Tibial artery (tissue), 4 donors: Measurements from ENCODE around the gene MAU2.

ENCODE experiments used
- DNase-seq, 2 donors: peaks; one replicate each; pipeline ENCODE4 v3.0.0-alpha.2; 2019
- H3K27ac ChIP-seq, 2 donors: fragments of 200-600 bp; sonication (generic) in 1 of 2; 1 replicate in 1 of 2; 2 replicates in 1 of 2; pipeline ENCODE4 v1.5.1; 2018 to 2019; ENCODE audit warnings: mild to moderate bottlenecking in 1 of 2
- H3K27me3 ChIP-seq, 2 donors: fragments of 200-600 bp; sonication (generic) in 1 of 2; one replicate each; pipeline versions ENCODE4 v1.5.1 to v1.6.0; 2016 to 2019
- H3K36me3 ChIP-seq, 3 donors: fragments of 200-600 bp; sonication (generic) in 2 of 3; one replicate each; pipeline ENCODE4 v1.5.1; 2016 to 2019; ENCODE audit warnings: mild to moderate bottlenecking in 2 of 3
- H3K4me1 ChIP-seq, 4 donors: fragments of 200-600 bp; sonication (generic) in 2 of 4; 1 replicate in 3 of 4; 2 replicates in 1 of 4; pipeline ENCODE4 v1.5.1; 2016 to 2019
- H3K4me3 ChIP-seq, 2 donors: fragments of 200-600 bp; sonication (generic) in 1 of 2; 1 replicate in 1 of 2; 2 replicates in 1 of 2; pipeline ENCODE4 v1.5.1; 2018 to 2019; ENCODE audit warnings: mild to moderate bottlenecking in 2 of 2
- H3K9me3 ChIP-seq, 3 donors: fragments of 200-600 bp; sonication (generic) in 1 of 3; one replicate each; pipeline ENCODE4 v1.5.1; 2016 to 2019
- CTCF ChIP-seq, 2 experiments: fragments of 200-600 bp in 1 of 2; fragments of 450-650 bp in 1 of 2; IDR thresholded peaks; one replicate each; pipeline ENCODE4 v1.5.1; 2017 to 2019; ENCODE audit warnings: antibody characterized with exemption in 2 of 2, mild to moderate bottlenecking in 1 of 2, moderate library complexity in 1 of 2
- intact Hi-C: fragments of 100-400 bp; cut with DNase I; formaldehyde crosslinking; loops from one replicate; pipeline ENCODE4 v1.15.0; 2023; ENCODE audit warnings: low total_unique reads

MAU2 gene

DNA sequence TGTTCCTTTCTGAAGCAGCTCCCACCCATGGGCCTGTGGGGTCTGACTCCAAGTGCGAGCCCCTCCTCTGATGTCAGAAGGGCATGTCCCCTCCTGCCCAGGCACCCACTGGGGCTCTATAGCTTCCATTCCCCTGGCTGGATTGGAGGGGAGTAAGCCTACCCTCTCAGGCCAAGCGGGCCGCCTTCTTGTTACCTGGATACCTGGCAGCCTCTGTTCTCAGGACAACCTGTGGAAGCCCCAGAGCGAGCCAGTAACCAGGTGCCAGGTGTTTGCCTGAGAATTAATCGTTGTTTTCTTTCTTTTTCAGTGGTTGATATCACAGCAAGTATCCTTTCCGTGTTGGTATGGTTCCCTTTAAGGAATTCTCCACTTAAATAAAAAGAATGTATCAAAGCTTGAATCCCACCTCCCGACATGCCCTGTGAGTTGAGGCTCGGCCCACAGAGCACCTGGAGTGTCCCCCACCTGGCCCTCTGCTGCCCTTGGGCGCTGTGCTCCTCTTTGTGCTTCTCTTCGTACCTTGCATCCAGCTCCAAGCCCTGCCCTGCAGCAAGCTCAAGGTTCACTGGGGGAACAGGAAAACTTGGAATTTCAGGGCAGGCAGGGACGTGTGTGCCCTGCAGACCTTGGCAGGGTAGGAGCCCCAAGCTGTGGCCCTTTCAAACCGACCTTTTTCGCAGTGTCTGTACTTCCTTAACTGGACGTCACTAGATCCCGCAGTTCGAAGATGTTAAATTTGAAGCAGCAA lies 15.0 kb downstream of the MAU2 start:
- TF ChIP-seq CTCF (IDR thresholded peaks at IDR 0.05): no peak
- no peaks in the 10 kb centered on the region for H3K9me3 ChIP-seq
- no peaks in the 10 kb centered on the region for H3K27me3 ChIP-seq
- H3K4me3 ChIP-seq: no peak overlapping the region
- no peaks in the 10 kb centered on the region for H3K4me1 ChIP-seq
- H3K27ac ChIP-seq: no peak overlapping the region
- intact Hi-C loops: no loop called here
- no peak for DNase-seq
- H3K36me3 ChIP-seq: peaks cover 50 to 100% (median 91%) of the 10 kb centered on the region in 3 donors

GRCh38 chr19:19336597-19336996 lies 16.0 kb downstream of the MAU2 start:
- H3K4me1 ChIP-seq: no peaks in the 10 kb centered on the region
- H3K36me3 ChIP-seq: peaks cover 51 to 100% (median 92%) of the 10 kb centered on the region in 3 donors
- DNase-seq: no peak
- no peak overlapping the region for H3K27ac ChIP-seq
- TF ChIP-seq CTCF (IDR thresholded peaks at IDR 0.05): no peak
- H3K27me3 ChIP-seq: no peaks in the 10 kb centered on the region
- intact Hi-C loops: no loop called here
- H3K9me3 ChIP-seq: no peaks in the 10 kb centered on the region
- no peak overlapping the region for H3K4me3 ChIP-seq

GRCh38 chr19:19337120-19337519 lies 16.5 kb downstream of the MAU2 start:
- intact Hi-C loops: no loop called here
- Histone ChIP-seq H3K36me3 (peaks cover 57 to 100% (median 92%) of the 10 kb centered on the region in 3 donors), H3K4me3 (no peak overlapping the region), H3K27me3 (no peaks in the 10 kb centered on the region), H3K27ac (no peak overlapping the region), H3K9me3 (no peaks in the 10 kb centered on the region), H3K4me1 (no peaks in the 10 kb centered on the region)
- TF ChIP-seq CTCF (IDR thresholded peaks at IDR 0.05): no peak
- no peak for DNase-seq

DNA sequence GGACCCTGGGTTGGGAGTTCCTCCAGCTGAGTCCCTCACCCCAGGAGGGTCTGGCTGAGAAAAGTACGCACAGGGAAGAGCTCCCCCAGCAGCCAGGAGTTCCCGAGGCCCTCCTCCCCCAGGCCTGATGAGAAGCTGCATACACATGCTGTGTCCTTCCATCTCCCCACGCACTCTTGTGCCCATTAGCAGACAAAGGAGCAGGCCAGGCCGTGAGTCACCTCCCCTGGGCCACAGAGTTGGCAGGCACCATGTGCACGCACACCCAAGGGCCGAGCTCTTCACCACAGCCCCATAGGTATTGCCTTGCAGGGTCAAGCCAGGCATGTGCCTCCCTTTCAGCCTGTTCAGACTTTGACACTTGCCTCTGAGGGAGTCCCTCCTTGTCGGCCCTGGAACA lies 17.5 kb downstream of the MAU2 start:
- H3K4me3 ChIP-seq: no peak overlapping the region
- no peak for DNase-seq
- intact Hi-C loops: no loop called here
- H3K27me3 ChIP-seq: no peaks in the 10 kb centered on the region
- H3K27ac ChIP-seq: no peak overlapping the region
- no peaks in the 10 kb centered on the region for H3K4me1 ChIP-seq
- no peaks in the 10 kb centered on the region for H3K9me3 ChIP-seq
- TF ChIP-seq CTCF (IDR thresholded peaks at IDR 0.05): no peak
- H3K36me3 ChIP-seq: peaks cover 60 to 100% (median 94%) of the 10 kb centered on the region in 3 donors

DNA sequence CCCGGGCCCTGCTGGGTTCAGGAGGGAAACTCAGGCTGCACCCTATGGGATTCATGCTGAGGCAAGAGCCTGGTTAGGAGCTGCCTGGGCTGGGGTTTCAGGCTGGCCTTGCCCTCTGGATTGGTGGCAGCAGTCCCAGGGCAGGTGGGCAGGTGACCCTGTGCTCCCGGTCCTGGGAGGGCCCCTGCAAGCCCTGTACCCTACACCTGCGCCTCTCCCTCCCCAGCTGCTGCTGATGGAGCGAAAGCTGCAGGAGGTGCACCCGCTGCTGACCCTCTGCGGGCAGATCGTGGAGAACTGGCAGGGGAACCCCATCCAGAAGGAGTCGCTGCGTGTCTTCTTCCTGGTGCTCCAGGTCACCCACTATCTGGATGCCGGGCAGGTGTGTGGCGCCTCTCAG lies 20.4 kb downstream of the MAU2 start:
- peaks cover 80 to 100% (median 99%) of the 10 kb centered on the region in 3 donors for H3K36me3 ChIP-seq
- DNase-seq: no peak

More for the DNA sequence above, 20.4 kb downstream of the MAU2 start:
- TF ChIP-seq CTCF (IDR thresholded peaks at IDR 0.05): no peak
- Histone ChIP-seq H3K4me1 (no peaks in the 10 kb centered on the region), H3K27ac (no peak overlapping the region), H3K9me3 (no peaks in the 10 kb centered on the region), H3K4me3 (no peak overlapping the region), H3K27me3 (no peaks in the 10 kb centered on the region)
- intact Hi-C loops: no loop called here
